C4-2B (cell line): ENCODE measurements around the gene CFB.
A peak's percentile ranks its signal among the peaks of the same experiment; 100 is the strongest.

Source experiments
- ZFX ChIP-seq: fragments of 450-650 bp; IDR thresholded peaks from 2 replicates; pipeline ENCODE4 v1.6.1; 2017
- TF ChIP-seq, protein P1 (sequence below): fragments of 450-650 bp; conservative IDR thresholded peaks from 2 replicates; pipeline ENCODE4 v1.5.1; 2017; ENCODE audit warnings: mild to moderate bottlenecking

DNA sequence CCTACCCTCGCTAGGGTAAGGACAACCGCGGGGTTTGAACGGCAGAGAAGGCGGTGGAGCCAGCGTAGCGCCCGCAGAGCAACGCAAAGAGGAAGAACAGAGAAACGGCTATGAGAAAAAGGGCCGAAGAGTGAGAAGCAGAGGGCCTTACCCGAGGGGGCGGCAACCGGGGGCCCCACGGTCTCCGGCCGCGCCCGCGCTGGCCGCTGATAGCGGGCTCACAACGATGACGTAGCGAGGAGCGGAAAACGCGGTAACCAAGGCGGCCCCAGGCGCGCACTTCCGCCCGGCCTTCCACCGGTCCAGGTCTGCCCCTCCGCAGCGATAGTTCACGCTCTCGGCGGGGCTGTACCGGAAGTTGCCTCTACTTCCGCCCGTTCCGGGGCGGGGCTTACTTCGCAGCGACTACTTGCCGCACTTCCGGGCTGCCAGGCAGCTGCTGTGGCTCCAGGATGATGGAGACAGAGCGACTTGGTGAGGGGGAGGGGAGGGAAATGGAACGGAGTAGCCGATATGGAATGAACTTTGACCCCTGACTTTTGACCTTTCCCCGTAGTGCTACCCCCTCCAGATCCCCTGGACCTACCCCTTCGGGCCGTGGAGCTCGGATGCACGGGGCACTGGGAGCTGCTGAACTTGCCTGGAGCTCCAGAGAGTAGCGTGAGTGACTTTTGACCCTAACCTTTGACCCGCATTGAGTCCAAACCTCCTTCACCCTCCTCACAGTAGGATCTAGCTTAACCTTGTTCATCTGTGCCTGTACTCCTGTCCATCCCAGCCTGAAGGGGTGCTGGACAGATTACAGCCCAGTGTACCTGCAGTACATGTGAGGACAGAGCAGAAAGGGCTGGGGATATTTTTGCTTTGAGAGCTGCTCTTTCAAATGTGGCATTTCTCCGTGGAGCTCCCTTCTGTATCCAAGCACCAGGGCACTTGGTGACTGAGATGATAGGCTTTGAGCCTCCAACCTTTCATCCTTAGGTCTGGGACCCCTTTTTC lies 13.1 kb downstream of the CFB start, which contains the start of the genes NELFE and SKIC2:
- TF ChIP-seq, protein P1, sequence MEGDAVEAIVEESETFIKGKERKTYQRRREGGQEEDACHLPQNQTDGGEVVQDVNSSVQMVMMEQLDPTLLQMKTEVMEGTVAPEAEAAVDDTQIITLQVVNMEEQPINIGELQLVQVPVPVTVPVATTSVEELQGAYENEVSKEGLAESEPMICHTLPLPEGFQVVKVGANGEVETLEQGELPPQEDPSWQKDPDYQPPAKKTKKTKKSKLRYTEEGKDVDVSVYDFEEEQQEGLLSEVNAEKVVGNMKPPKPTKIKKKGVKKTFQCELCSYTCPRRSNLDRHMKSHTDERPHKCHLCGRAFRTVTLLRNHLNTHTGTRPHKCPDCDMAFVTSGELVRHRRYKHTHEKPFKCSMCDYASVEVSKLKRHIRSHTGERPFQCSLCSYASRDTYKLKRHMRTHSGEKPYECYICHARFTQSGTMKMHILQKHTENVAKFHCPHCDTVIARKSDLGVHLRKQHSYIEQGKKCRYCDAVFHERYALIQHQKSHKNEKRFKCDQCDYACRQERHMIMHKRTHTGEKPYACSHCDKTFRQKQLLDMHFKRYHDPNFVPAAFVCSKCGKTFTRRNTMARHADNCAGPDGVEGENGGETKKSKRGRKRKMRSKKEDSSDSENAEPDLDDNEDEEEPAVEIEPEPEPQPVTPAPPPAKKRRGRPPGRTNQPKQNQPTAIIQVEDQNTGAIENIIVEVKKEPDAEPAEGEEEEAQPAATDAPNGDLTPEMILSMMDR: no peak
- 0 out of 2 replicates have a peak, but pooled peaks have one; percentile 21 for TF ChIP-seq ZFX
